IPS-20b (cell line): ENCODE results near the gene EIPR1.
"Not testable (repeated sequence)": the region's sequence is repeated elsewhere in the genome, so short reads cannot be mapped to it uniquely, and the experiment has no call there.

ENCODE experiments used
- H3K27ac ChIP-seq: one replicate; pipeline ENCODE4 v1.5.1; 2013; ENCODE audit warnings: low read length
- H3K27me3 ChIP-seq: 2 replicates; pipeline ENCODE4 v1.6.1; 2013; ENCODE audit warnings: mild to moderate bottlenecking, low read length, inconsistent platforms; ENCODE audit not compliant: insufficient read depth
- H3K36me3 ChIP-seq: 2 replicates; pipeline ENCODE4 v1.6.1; 2013; ENCODE audit warnings: low read depth, mild to moderate bottlenecking, inconsistent platforms, low read length, moderate library complexity; ENCODE audit not compliant: insufficient read depth
- H3K4me1 ChIP-seq: 2 replicates; pipeline ENCODE4 v1.6.1; 2013; ENCODE audit warnings: mild to moderate bottlenecking, control low read depth, inconsistent platforms, low read length, moderate library complexity; ENCODE audit not compliant: insufficient read depth
- H3K4me3 ChIP-seq: 2 replicates; pipeline ENCODE4 v1.5.1; 2013; ENCODE audit warnings: mild to moderate bottlenecking, low read length, inconsistent platforms
- H3K9ac ChIP-seq: 2 replicates; pipeline ENCODE4 v1.6.1; 2013; ENCODE audit warnings: low read depth, mild to moderate bottlenecking, inconsistent platforms, low read length, moderate library complexity
- H3K9me3 ChIP-seq: 2 replicates; pipeline ENCODE4 v1.6.1; 2013; ENCODE audit warnings: mild to moderate bottlenecking, low read depth, low read length, inconsistent platforms; ENCODE audit not compliant: insufficient read depth

Gene EIPR1

DNA sequence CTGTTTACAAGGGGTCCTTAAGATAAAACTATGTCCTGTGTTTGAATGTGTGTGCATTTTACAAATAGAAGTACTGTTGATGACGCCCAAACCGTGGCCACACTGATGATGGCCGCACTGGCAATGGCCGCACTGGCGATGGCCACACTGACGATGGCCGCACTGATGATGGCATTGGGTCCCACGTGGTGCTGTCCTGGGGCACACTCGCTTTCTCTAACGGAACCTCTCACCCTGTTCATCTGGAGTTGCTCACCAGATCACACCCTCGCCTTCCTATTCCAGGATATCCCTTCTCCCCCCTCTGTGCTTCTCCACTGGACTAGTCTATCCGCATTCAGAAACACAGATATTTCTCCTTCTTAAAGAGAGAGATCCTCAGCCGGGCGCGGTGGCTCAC is 192.4 kb downstream of the EIPR1 start:
- Histone ChIP-seq H3K36me3 (peaks cover 8% of the 10 kb centered on the region; the same call in 1 of the 2 replicates), H3K9ac (no peak overlapping the region), H3K4me3 (no peak overlapping the region), H3K9me3 (peaks cover 4% of the 10 kb centered on the region; the same call in 1 of the 2 replicates), H3K27ac (no peak overlapping the region), H3K4me1 (no peaks in the 10 kb centered on the region), H3K27me3 (no peaks in the 10 kb centered on the region)

DNA sequence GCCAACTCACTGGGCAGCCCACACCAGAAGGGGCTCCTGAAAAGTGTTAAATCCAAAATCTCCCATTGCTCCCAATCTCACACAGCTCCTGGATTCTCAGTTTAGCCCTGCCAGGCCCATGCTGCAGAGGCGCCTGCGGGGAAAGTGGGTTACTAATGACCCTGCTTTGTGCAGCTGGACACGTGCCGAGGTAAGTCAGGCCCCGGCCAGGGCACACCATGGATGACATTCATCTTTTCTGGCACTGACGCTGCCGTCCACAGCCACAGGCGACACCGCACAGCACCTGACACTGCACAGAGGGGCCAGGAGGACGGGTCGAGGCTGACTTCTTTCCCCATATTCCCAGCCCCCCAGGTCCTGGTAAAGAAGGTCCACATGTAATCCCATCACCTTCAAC is 193.5 kb downstream of the EIPR1 start:
- Histone ChIP-seq H3K9me3 (peaks cover 4% of the 10 kb centered on the region; the same call in 1 of the 2 replicates), H3K9ac (no peak overlapping the region), H3K27ac (no peak overlapping the region), H3K4me1 (no peaks in the 10 kb centered on the region), H3K27me3 (no peaks in the 10 kb centered on the region), H3K36me3 (peaks cover 7% of the 10 kb centered on the region; the same call in 1 of the 2 replicates), H3K4me3 (no peak overlapping the region)

DNA sequence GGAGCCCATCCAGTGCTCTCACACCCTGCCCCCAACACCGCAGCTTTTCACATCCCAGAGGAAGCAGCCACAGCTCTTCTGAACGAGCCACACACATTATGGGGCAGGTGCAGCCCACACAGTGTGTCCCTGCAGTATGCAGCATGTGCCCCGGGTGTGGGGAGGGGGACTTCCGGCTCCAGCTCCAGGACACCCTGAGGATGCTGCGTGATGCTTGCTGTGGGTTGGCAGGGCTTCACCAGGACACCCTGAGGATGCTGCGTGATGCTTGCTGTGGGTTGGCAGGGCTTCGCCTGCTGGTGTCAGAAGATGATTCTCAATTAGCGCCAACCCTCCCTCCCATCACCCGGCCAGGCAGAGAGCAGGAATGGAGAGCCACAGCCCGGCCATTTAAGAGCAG is 193.9 kb downstream of the EIPR1 start:
- H3K4me1 ChIP-seq: no peaks in the 10 kb centered on the region
- peaks cover 3% of the 10 kb centered on the region; the same call in 1 of the 2 replicates for H3K36me3 ChIP-seq
- H3K27me3 ChIP-seq: no peaks in the 10 kb centered on the region
- H3K9me3 ChIP-seq: peaks cover 4% of the 10 kb centered on the region; the same call in 1 of the 2 replicates
- H3K9ac ChIP-seq: no peak overlapping the region
- no peak overlapping the region for H3K27ac ChIP-seq
- H3K4me3 ChIP-seq: no peak overlapping the region

DNA sequence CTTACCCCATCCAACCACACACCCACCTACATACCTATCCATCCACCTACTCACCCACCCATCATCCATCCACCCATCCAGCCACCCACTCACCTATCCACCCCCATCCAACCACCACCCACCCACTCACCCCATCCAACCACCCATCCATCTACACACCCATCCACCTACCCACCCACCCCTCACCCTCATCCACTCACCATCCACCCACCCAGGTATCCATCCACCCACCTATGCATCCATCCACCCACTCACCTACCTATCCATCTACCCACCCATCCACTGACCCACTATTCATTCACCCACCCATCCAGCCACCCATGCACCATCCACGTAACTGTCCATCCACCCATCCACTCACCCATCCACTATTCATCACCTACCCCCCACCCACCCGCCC is 194.8 kb downstream of the EIPR1 start:
- Histone ChIP-seq H3K27ac (no peak overlapping the region), H3K27me3 (no peaks in the 10 kb centered on the region), H3K9me3 (peaks cover 4% of the 10 kb centered on the region; the same call in 1 of the 2 replicates), H3K36me3 (no peaks in the 10 kb centered on the region), H3K4me1 (no peaks in the 10 kb centered on the region), H3K9ac (no peak overlapping the region), H3K4me3 (no peak overlapping the region)

DNA sequence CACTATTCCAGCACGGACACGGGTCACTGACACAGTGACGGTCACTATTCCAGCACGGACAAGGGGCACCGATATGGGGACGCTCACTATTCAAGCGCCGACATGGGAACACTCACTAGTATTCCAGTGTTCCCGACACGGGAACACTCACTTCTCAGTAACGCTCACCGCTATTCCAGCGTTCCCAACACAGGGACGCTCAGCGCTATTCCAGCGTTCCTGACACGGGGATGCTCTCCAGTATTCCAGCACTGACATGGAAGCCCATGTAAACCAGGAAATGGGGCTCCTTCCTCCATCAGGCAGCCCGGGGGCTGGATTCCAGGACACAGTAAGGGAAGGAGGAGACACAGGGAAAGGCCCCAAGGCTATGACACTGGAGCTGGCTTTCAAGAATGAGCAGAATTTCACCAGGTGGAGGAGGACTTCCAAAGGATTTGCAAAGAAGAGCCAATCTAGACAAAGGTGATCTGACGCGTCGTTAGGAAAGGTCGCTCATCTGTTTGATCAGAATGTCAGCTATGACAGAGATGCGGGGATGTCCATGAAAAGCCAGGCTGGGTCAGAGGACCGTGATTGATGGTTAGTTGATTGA is 196.1 kb downstream of the EIPR1 start:
- no peak overlapping the region for H3K27ac ChIP-seq
- H3K9ac ChIP-seq: no peak overlapping the region
- H3K4me3 ChIP-seq: no peak overlapping the region
- H3K36me3 ChIP-seq: no peaks in the 10 kb centered on the region
- peaks cover 4% of the 10 kb centered on the region; the same call in 1 of the 2 replicates for H3K9me3 ChIP-seq
- no peaks in the 10 kb centered on the region for H3K27me3 ChIP-seq
- H3K4me1 ChIP-seq: no peaks in the 10 kb centered on the region

DNA sequence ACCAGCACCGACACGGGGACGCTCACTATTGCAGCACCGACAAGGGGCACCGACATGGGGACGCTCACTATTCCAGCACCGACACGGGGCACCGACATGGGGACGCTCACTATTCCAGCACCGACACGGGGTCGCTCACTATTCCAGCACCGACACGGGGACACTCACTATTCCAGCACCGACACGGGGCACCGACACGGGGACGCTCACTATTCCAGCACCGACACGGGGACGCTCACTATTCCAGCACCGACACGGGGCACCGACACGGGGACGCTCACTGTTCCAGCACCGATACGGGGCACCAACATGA is 196.8 kb downstream of the EIPR1 start:
- H3K4me1 ChIP-seq, H3K4me3 ChIP-seq, H3K36me3 ChIP-seq, H3K9ac ChIP-seq, H3K27me3 ChIP-seq, H3K27ac ChIP-seq, H3K9me3 ChIP-seq: not testable (repeated sequence)

DNA sequence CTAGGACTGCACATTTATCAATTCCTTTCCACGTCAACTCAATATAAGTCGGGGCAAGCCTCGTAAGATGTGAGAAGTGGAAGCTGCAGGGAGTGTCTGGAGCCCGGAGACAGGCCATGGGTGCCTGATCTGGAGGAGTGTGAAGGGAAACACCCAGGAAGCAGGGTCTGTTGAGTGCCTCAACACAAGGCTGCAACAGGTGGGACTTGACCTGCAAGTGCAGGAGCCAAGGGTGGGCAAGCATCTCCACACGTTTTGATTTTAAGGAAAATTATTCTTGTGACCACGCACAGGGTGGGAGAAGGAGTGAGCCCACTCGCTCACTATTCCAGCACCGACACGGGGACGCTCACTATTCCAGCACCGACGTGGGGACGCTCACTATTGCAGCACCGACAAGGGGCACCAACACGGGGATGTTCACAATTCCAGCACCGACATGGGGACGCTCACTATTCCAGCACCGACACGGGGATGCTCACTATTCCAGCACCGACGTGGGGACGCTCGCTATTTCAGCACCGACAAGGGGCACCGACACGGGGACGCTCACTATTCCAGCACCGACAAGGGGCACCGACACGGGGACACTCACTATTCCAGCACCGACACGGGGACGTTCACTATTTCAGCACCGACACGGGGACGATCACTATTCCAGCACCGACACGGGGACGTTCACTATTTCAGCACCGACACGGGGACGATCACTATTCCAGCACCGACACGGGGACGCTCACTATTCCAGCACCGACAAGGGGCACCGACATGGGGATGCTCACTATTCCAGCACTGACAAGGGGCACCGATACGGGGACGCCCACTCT is 197.3 kb downstream of the EIPR1 start:
- Histone ChIP-seq H3K27ac (no peak overlapping the region), H3K36me3 (no peaks in the 10 kb centered on the region)

DNA sequence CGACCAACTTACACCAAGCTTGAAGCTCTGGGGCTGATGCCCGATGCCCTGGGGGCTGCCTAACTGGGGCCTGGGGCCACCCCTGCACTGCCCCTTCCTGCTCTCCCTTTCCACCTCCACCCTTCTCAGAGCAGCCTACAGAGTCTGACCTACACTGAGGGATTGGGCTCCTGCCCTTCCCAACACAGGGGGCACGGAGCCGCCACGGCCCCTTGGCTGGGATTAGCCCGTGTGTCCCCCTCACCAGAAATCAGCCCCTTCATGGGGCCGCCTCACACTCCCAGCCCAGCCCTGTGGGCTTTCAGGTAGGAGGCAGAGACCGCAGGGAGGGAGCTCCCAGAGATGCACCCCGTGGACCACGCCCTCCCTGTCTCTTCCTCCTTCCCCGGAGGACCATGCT is 198.0 kb downstream of the EIPR1 start:
- H3K27ac ChIP-seq: no peak overlapping the region

More for the DNA sequence above, 197.3 kb downstream of the EIPR1 start:
- Histone ChIP-seq H3K9me3 (peaks cover 4% of the 10 kb centered on the region; the same call in 1 of the 2 replicates), H3K9ac (no peak overlapping the region), H3K27me3 (no peaks in the 10 kb centered on the region), H3K4me3 (no peak overlapping the region), H3K4me1 (no peaks in the 10 kb centered on the region)

DNA sequence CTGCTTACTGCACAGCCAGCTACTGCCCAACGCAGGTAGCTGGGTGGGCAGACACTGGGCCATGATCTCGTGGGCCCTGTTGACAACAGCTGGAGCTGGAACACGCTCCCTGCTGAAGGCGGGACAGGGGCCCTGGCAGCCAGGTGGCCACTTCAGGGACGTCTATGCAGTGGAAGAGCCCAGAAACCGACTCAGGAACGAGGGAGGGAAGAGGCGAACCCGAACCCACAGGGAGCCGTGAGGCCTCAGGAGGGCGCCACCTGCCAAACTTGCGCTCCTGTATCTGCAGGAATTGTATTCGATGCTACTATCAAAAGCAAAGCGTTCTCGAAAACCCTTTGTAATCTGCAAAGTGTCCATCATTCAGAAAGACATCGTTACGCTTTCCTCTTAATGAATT is 198.4 kb downstream of the EIPR1 start:
- Histone ChIP-seq H3K4me3 (no peak overlapping the region), H3K27ac (no peak overlapping the region), H3K4me1 (no peaks in the 10 kb centered on the region), H3K36me3 (no peaks in the 10 kb centered on the region), H3K27me3 (no peaks in the 10 kb centered on the region), H3K9ac (no peak overlapping the region), H3K9me3 (peaks cover 4% of the 10 kb centered on the region; the same call in 1 of the 2 replicates)

More for the DNA sequence above, 198.0 kb downstream of the EIPR1 start:
- Histone ChIP-seq H3K4me1 (no peaks in the 10 kb centered on the region), H3K27me3 (no peaks in the 10 kb centered on the region), H3K36me3 (no peaks in the 10 kb centered on the region), H3K9me3 (peaks cover 4% of the 10 kb centered on the region; the same call in 1 of the 2 replicates), H3K4me3 (no peak overlapping the region), H3K9ac (no peak overlapping the region)

DNA sequence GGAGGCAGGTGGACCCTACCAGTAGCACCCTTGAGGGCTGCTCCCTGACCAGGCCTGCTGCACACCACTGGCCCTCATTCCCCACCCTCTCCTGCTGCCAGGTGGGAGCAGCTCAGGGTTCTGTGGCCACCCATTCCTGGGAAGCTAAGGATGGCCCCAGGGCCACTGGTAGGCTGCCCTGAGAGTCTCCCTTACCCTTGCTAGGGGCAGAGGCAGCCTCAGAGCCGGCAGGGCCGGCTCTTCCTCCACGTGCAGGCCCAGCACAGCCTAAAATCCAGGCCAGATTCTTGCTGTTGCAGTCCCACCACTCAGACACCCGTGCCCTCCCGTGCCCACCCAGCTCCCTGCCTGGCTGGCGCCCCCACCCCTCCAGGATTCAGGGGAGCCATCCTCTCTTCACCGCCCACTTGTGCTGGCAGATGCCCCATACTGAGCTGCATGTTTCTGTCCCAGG is 199.0 kb downstream of the EIPR1 start:
- Histone ChIP-seq H3K9ac (no peak overlapping the region), H3K27ac (no peak overlapping the region), H3K4me1 (no peaks in the 10 kb centered on the region), H3K27me3 (no peaks in the 10 kb centered on the region), H3K36me3 (no peaks in the 10 kb centered on the region), H3K4me3 (no peak overlapping the region), H3K9me3 (peaks cover 4% of the 10 kb centered on the region; the same call in 1 of the 2 replicates)

DNA sequence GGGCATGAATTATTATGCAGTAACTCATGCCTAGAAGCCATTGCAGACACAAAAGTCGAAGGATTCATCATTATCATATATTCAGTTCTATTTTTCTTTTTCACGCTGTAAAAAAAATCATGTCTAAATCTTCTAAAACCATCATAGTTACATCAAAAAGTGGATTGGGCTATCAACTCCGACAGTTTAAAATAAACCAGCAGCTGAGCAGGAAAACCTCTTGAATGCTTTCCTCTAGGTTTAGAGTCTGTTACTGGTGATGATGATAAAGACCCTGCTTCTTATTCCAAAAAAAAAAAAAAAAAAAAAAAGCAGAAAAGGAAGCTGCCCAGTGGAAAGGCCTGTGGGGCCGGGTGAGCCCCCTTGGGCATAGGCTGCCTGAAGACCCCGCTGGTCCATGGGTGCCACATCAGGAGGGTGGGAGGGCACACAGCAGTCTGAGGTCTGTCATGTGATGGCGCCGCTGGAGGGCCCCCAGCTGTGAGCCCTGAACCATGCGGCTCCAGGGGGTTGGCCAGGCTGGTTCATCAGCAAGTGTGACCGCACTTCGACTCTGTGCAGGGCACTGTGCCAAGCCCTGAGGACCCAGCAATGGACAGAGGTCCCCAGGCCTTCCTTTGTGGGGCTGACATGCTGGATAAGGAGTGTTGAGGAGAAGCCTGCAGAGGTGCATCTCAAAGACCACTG is 199.6 kb downstream of the EIPR1 start:
- H3K36me3 ChIP-seq: no peaks in the 10 kb centered on the region
- no peak overlapping the region for H3K27ac ChIP-seq
- H3K9me3 ChIP-seq: peaks cover 4% of the 10 kb centered on the region; the same call in 1 of the 2 replicates
- no peak overlapping the region for H3K9ac ChIP-seq
- H3K4me1 ChIP-seq: no peaks in the 10 kb centered on the region
- H3K27me3 ChIP-seq: no peaks in the 10 kb centered on the region
- H3K4me3 ChIP-seq: no peak overlapping the region
